ENCODE data around the gene PXMP2. TPM values are rescaled to one million over a fixed set of nuclear protein-coding genes. Genes with fewer than 3 reads are reported as not detected.
"Not testable (repeated sequence)": the region's sequence is repeated elsewhere in the genome, so short reads cannot be mapped to it uniquely, and the experiment has no call there.

Gene PXMP2
- total RNA-seq, 1 donor from 2014 or later, result 21.2 TPM

DNA sequence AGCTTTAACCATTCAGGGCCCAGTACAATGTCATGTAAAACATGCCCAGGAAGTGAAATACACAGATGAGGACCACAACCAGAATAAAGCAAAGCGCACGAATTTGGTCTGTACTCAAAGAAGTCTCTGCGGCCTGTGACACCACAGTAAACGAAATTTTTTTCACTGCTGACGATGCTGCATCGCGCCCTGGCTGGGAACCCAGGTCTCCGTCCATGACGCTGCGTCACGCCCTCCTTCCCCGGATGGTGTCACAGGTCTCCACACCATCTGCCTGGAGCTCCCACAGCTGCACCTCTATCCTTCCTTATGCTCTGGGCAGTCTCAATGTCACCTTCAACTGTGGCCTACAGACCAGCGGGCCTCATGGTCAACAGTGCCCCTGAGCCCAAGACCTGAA lies 56.4 kb downstream of the PXMP2 start:
- H3K4me3 ChIP-seq, result no peak overlapping the region
- no peaks in the 10 kb centered on the region for H3K9me3 ChIP-seq
- no peaks in the 10 kb centered on the region for H3K4me1 ChIP-seq
- intact Hi-C loops (cut with DNase I), result no loop called here
- no peak overlapping the region for H3K27ac ChIP-seq
- ATAC-seq, result no peak
- H3K27me3 ChIP-seq, result no peaks in the 10 kb centered on the region
- TF ChIP-seq, protein P1, sequence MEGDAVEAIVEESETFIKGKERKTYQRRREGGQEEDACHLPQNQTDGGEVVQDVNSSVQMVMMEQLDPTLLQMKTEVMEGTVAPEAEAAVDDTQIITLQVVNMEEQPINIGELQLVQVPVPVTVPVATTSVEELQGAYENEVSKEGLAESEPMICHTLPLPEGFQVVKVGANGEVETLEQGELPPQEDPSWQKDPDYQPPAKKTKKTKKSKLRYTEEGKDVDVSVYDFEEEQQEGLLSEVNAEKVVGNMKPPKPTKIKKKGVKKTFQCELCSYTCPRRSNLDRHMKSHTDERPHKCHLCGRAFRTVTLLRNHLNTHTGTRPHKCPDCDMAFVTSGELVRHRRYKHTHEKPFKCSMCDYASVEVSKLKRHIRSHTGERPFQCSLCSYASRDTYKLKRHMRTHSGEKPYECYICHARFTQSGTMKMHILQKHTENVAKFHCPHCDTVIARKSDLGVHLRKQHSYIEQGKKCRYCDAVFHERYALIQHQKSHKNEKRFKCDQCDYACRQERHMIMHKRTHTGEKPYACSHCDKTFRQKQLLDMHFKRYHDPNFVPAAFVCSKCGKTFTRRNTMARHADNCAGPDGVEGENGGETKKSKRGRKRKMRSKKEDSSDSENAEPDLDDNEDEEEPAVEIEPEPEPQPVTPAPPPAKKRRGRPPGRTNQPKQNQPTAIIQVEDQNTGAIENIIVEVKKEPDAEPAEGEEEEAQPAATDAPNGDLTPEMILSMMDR (IDR thresholded peaks at IDR 0.05), result no peak
- peaks cover 99% of the 10 kb centered on the region for H3K36me3 ChIP-seq
- DNase-seq, result no peak

DNA sequence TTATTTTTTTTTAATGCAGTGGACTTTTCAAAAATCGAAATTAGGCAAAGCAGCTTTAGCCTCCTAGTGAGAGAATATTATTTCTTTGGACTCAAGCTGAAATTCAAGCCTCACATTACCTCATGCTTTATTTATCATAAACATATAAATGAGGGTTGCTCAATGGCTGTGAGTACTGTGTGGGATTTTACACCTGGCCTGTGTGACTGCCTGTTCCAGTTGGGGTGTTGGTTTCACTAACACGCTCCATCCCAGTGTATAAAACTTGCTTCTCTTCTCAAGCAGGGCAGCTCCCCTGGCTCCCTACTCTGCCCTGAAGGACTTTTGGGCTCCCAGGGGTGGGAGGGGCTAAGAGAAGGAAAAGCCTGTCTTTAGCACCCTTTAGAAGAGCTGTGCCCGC lies 59.2 kb downstream of the PXMP2 start:
- DNase-seq, result no peak
- intact Hi-C loops (cut with DNase I), result no loop called here
- no peak overlapping the region for H3K27ac ChIP-seq
- no peak overlapping the region for H3K4me3 ChIP-seq
- H3K9me3 ChIP-seq, result no peaks in the 10 kb centered on the region
- H3K36me3 ChIP-seq, result peaks cover 99% of the 10 kb centered on the region
- TF ChIP-seq, protein P1 (IDR thresholded peaks at IDR 0.05), result no peak
- no peaks in the 10 kb centered on the region for H3K27me3 ChIP-seq
- ATAC-seq, result no peak
- no peaks in the 10 kb centered on the region for H3K4me1 ChIP-seq

DNA sequence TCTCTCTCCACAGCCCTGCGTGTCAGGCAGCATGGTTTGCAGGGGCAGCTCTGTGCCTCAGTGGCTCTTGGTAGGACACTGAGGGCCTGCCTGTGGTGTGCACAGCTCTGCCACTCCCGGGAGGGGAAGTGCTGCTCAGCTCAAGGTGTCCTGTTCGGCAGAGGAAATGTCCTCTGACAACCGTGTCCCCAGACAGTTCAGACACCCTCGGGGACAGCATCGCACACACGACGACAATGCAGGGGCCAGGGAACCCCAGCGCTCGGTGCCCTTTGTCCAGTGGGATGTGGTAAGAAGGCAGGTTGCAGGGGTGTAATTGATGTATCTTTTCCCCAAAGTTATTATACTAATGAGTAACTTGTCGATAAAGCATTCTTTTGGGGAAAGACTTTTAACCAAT lies 60.0 kb downstream of the PXMP2 start:
- Histone ChIP-seq H3K27ac (no peak overlapping the region), H3K4me3 (no peak overlapping the region), H3K4me1 (no peaks in the 10 kb centered on the region), H3K36me3 (peaks cover 99% of the 10 kb centered on the region), H3K27me3 (no peaks in the 10 kb centered on the region), H3K9me3 (no peaks in the 10 kb centered on the region)
- intact Hi-C loops (cut with DNase I), result no loop called here
- TF ChIP-seq, protein P1 (IDR thresholded peaks at IDR 0.05), result no peak
- DNase-seq (no peak), ATAC-seq (no peak)

- Histone ChIP-seq H3K4me1 (no peaks in the 10 kb centered on the region), H3K27me3 (no peaks in the 10 kb centered on the region), H3K36me3 (peaks cover 99% of the 10 kb centered on the region), H3K9me3 (no peaks in the 10 kb centered on the region), H3K4me3 (no peak overlapping the region), H3K27ac (no peak overlapping the region)
- TF ChIP-seq, protein P1 (IDR thresholded peaks at IDR 0.05), result no peak
- ATAC-seq (no peak), DNase-seq (no peak)
- intact Hi-C loops (cut with DNase I), result no loop called here
Observed at GRCh38 chr12:132747896-132748295, 60.5 kb downstream of the PXMP2 start.

- no peaks in the 10 kb centered on the region for H3K9me3 ChIP-seq
- intact Hi-C loops (cut with DNase I), result no loop called here
- TF ChIP-seq, protein P1 (IDR thresholded peaks at IDR 0.05), result no peak
- H3K4me1 ChIP-seq, result no peaks in the 10 kb centered on the region
- DNase-seq, result no peak
- peaks cover 99% of the 10 kb centered on the region for H3K36me3 ChIP-seq
- H3K27me3 ChIP-seq, result no peaks in the 10 kb centered on the region
- H3K4me3 ChIP-seq, result no peak overlapping the region
- H3K27ac ChIP-seq, result no peak overlapping the region
- ATAC-seq, result no peak
Observed at GRCh38 chr12:132748319-132748718, 60.9 kb downstream of the PXMP2 start.

GRCh38 chr12:132753670-132754069 lies 66.3 kb downstream of the PXMP2 start:
- H3K4me1 ChIP-seq; H3K9me3 ChIP-seq; ATAC-seq; H3K27ac ChIP-seq; DNase-seq; H3K4me3 ChIP-seq; intact Hi-C loops (cut with DNase I); H3K27me3 ChIP-seq: not testable (repeated sequence)
- peaks cover 64% of the 10 kb centered on the region for H3K36me3 ChIP-seq

All from upper lobe of right lung (tissue), 1 donor.